GM12892 (cell line): Measurements from ENCODE around the gene ZNF599.

ENCODE experiments used
- POLR2A ChIP-seq: IDR thresholded peaks from 2 replicates; pipeline ENCODE4 v1.6.1; 2011; ENCODE audit warnings: low read depth, low read length, control low read depth
- POLR2AphosphoS5 ChIP-seq: IDR thresholded peaks from 2 replicates; pipeline ENCODE4 v1.6.1; 2011; ENCODE audit warnings: low read depth, low read length, control low read depth
- TAF1 ChIP-seq: IDR thresholded peaks from 2 replicates; pipeline ENCODE4 v1.6.1; 2011; ENCODE audit warnings: low read depth, mild to moderate bottlenecking, control low read depth, low read length, borderline replicate concordance

GRCh38 chr19:34757441-34757840 lies 15.6 kb downstream of the ZNF599 start:
- TF ChIP-seq POLR2AphosphoS5 (no peak), POLR2A (no peak), TAF1 (no peak)
